MM.1S (cell line): Measurements from ENCODE around the gene NAPG.

Source experiments
- CTCF ChIP-seq: fragments of 300-600 bp; sonication (generic); IDR thresholded peaks from 2 replicates; pipeline ENCODE4 v1.5.1; 2016; ENCODE audit warnings: antibody characterized with exemption, low read length, mixed read lengths
- EZH2 ChIP-seq: fragments of 300-600 bp; sonication (generic); optimal IDR thresholded peaks from 2 replicates; pipeline ENCODE3; 2017; ENCODE audit warnings: low read depth, mild to moderate bottlenecking, antibody characterized with exemption, low read length, mixed read lengths
- EZH2phosphoT487 ChIP-seq: fragments of 300-600 bp; sonication (generic); IDR thresholded peaks from 2 replicates; pipeline ENCODE4 v1.6.1; 2018; ENCODE audit warnings: antibody characterized with exemption, low read length

- TF ChIP-seq CTCF: no peak
- no peak for TF ChIP-seq EZH2
- no peak for TF ChIP-seq EZH2phosphoT487
Observed at GRCh38 chr18:10562773-10563160, 36.9 kb downstream of the NAPG start.
